ENCODE measurements around the gene GOLGA6L2.

The GOLGA6L2 gene, protein sequence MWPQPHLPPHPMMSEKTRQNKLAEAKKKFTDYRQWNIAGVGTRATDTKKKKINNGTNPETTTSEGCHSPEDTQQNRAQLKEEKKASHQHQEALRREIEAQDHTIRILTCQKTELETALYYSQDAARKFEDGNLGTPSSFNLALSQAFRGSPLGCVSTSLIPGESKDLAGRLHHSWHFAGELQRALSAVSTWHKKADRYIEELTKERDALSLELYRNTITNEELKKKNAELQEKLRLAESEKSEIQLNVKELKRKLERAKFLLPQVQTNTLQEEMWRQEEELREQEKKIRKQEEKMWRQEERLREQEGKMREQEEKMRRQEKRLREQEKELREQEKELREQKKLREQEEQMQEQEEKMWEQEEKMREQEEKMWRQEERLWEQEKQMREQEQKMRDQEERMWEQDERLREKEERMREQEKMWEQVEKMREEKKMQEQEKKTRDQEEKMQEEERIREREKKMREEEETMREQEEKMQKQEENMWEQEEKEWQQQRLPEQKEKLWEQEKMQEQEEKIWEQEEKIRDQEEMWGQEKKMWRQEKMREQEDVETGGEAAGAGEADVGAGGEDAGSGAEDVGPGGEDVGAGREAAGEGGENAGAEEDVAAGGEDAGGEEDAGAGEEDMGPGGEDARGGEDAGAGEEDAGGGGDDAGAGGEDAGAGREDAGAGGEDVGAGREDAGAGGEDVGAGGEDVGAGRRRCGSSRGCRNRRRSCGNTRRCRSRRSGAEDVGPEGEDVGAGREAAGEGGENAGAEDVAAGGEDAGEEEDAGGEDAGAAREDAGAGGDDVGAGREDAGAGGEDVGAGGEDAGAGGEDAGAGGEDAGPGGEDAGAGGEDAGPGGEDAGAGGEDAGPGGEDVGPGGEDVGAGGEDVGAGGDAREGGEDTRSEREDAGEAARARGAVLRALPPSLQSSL
- total RNA-seq, result 0 reads per million in 9 experiments

DNA sequence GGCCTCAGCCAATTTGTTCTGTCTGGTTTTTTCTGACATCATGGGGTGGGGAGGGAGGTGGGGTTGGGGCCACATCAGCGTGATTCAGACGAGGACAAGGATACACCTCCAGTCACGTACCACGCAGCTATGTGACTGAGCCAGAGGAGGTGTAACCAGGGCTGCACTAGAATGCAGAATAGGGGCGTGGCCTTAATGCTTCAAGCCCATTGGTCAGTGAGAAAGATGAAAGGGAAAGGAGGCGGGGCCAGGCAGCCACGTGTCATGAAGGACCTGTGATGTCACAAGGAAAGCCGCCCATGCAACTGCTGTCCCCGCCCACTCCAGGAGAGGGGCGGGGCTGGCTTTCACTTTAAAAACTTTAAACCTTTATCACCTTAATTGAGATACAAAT, at the start of gene GOLGA6L2:
GOLGA6L2 (minus strand) TSS at position 137 of the 394 bp plus-strand sequence; CDS start at position 75, 62 bp downstream.
- no peak within 1 kb of the TSS for H3K27ac Mint-ChIP-seq
- peaks cover 0 to 3% of the 10 kb centered on the region in 2 donors for H3K9me3 Mint-ChIP-seq
- H3K27me3 Mint-ChIP-seq, result peaks cover 5 to 7% of the 10 kb centered on the region in 2 donors
- no peak within 1 kb of the TSS for H3K4me3 Mint-ChIP-seq
- ATAC-seq (replicated peaks), result no peak
- DNase-seq, result no peak
- H3K36me3 Mint-ChIP-seq (ENCODE audit: insufficient read depth), result peaks cover 2% of the 10 kb centered on the region
- peaks cover 0 to 4% of the 10 kb centered on the region in 2 donors for H3K4me1 Mint-ChIP-seq (ENCODE audit: low read depth in 2 of 2)

DNA sequence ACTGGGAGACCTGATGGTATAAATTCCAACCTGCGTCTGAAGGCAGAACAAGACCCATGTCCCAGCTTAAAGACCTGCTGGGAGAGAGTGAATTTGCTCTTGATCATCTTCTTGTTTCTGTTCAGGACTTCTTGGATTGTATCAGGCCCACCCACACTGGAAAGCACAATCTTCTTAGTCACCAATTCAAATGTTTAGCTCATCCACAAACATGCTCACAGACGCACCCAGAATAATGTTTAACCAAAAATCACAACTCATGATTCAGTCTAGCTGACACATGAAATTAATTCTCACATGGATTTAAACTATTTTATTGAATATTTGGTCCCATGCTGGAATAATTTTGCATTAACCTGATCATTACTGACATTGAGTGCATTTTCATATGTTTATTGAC, 37.8 kb upstream of the GOLGA6L2 start:
- Mint-ChIP-seq H3K4me3 (no peak overlapping the region), H3K27ac (no peak overlapping the region), H3K36me3 (ENCODE audit: insufficient read depth) (peaks cover 3% of the 10 kb centered on the region), H3K9me3 (no peaks in the 10 kb centered on the region), H3K27me3 (no peaks in the 10 kb centered on the region), H3K4me1 (ENCODE audit: low read depth in 2 of 2) (no peaks in the 10 kb centered on the region)
- ATAC-seq (replicated peaks), result no peak
- DNase-seq, result no peak

DNA sequence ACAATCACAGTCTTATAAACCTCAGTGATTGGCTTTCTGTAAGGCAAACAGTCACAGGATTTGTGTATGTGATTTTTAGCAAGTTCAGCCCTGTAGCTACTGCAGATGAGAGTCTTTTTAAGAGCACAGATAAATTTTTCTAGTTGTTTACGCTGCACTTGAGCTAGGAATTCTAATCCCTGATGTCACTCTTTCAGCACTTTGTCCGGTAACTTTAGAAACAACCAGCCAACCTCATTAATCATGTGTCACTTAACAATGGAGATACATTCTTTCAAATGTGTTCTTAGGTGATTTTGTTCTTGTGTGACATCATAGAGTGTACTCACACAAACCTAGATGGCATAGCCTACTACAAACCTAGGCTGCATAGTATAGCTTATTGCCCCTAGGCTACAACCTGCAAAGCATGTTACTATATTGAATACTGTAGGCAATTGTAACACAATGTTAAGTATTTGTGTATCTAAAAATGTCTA, 36.8 kb upstream of the GOLGA6L2 start:
- DNase-seq (no peak), ATAC-seq (replicated peaks) (no peak)
- Mint-ChIP-seq H3K27me3 (no peaks in the 10 kb centered on the region), H3K27ac (no peak overlapping the region), H3K4me1 (ENCODE audit: low read depth in 2 of 2) (no peaks in the 10 kb centered on the region), H3K9me3 (no peaks in the 10 kb centered on the region), H3K36me3 (ENCODE audit: insufficient read depth) (peaks cover 3% of the 10 kb centered on the region), H3K4me3 (no peak overlapping the region)

DNA sequence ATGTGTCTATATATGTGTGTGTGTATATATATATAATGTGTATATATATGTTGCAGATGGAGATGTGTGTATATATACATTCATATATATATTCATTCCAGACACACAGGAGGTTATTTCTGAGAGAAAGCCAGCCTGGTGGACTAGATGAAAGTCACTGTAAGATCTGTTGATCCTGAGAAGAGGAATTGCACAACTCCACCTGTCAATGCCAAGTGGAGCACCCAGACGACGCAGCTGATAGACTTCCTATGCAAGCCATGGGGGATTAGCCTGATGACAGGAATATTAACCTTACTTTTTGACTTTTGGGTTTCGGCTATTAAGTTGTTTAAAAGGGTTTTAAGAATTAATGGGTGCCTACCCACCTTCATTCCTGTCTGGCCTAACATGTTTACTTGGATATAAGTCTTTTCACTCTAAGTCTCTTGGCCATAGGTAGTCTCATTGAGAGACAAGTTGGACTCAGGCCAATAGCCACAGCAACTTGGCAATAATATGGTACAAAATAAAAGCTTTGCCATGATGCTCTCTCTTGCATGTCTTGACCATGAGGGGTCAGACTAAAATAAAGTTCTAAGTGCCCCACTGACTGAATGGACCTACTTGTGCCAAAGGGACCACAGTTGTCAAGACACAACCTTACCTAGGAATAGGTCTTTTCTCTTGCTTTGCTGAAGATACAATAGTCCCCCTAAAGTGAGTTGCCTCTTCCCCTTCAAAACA, 35.9 kb upstream of the GOLGA6L2 start:
- no peak for DNase-seq
- no peaks in the 10 kb centered on the region for H3K4me1 Mint-ChIP-seq (ENCODE audit: low read depth in 2 of 2)
- H3K4me3 Mint-ChIP-seq, result no peak overlapping the region
- no peaks in the 10 kb centered on the region for H3K27me3 Mint-ChIP-seq
- no peaks in the 10 kb centered on the region for H3K9me3 Mint-ChIP-seq
- ATAC-seq (replicated peaks), result no peak
- no peak overlapping the region for H3K27ac Mint-ChIP-seq
- no peaks in the 10 kb centered on the region for H3K36me3 Mint-ChIP-seq (ENCODE audit: insufficient read depth)

DNA sequence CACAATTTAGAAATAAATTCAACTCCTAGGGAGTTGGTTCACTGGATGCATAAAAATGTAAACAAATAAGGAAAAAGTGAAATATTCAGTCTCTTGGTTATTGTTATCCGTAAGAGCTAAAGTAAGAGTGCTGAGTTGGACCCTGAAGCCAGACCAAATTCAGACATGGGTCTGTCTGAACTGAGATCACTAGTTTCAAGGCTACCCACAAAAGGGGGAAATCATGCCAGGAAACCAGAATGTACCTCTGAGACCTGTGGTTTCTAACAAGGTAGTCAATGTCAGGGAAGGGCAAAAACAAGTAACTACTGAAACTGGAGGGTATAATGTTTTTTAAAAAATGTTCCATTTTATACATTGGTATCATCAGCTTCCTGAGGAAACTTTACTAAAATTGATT, 35.2 kb upstream of the GOLGA6L2 start:
- Mint-ChIP-seq H3K36me3 (ENCODE audit: insufficient read depth) (no peaks in the 10 kb centered on the region), H3K4me3 (no peak overlapping the region), H3K27ac (no peak overlapping the region), H3K4me1 (ENCODE audit: low read depth in 2 of 2) (no peaks in the 10 kb centered on the region), H3K27me3 (no peaks in the 10 kb centered on the region), H3K9me3 (no peaks in the 10 kb centered on the region)
- ATAC-seq (replicated peaks) (no peak), DNase-seq (no peak)

DNA sequence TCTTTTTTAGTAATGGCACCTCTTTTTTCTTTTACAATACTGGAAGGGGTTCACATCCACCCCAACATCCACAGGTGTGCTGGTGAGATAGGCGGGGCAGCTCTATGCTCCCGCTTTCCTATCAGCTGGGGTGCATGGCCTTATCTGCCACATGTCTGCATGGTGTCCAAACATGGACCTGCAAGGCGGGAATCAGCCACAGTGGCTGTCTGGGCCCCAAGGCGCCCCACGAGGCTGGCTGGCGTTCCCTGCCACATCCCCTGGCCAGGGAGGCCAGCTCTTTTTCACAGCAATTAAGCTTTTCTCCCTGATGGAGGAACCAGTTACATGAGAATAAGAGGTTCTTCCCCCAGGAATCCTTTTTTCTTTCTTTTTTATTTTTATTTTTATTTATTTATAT, 30.9 kb upstream of the GOLGA6L2 start:
- H3K27ac Mint-ChIP-seq, result no peak overlapping the region
- H3K36me3 Mint-ChIP-seq (ENCODE audit: insufficient read depth), result no peaks in the 10 kb centered on the region

DNA sequence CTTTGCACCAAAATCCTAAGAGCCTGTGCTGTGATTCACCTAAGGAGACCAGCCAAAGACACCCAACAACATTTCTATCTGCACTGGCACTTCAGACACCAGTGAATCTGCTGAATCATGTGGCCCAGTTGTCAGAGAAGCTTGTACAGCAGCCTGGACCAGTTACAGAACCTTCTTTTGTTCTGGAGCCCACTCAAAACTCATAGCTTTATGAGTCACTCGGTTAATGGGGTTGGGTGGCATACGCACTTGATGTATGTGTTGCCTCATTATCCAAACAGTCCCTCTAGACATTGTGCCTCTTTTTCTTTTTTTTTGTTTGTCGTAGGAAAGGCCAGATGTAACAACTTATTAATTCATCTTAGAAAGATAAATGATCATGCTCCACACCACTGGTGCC, 25.6 kb upstream of the GOLGA6L2 start:
- Mint-ChIP-seq H3K4me3 (no peak overlapping the region), H3K36me3 (ENCODE audit: insufficient read depth) (no peaks in the 10 kb centered on the region), H3K9me3 (no peaks in the 10 kb centered on the region), H3K27ac (no peak overlapping the region), H3K27me3 (no peaks in the 10 kb centered on the region), H3K4me1 (ENCODE audit: low read depth in 2 of 2) (no peaks in the 10 kb centered on the region)
- no peak for ATAC-seq (replicated peaks)
- DNase-seq, result no peak

More for the DNA sequence above, 30.9 kb upstream of the GOLGA6L2 start:
- H3K9me3 Mint-ChIP-seq, result no peaks in the 10 kb centered on the region
- ATAC-seq (replicated peaks), result no peak
- DNase-seq, result no peak
- H3K4me1 Mint-ChIP-seq (ENCODE audit: low read depth in 2 of 2), result no peaks in the 10 kb centered on the region
- no peaks in the 10 kb centered on the region for H3K27me3 Mint-ChIP-seq
- H3K4me3 Mint-ChIP-seq, result no peak overlapping the region

DNA sequence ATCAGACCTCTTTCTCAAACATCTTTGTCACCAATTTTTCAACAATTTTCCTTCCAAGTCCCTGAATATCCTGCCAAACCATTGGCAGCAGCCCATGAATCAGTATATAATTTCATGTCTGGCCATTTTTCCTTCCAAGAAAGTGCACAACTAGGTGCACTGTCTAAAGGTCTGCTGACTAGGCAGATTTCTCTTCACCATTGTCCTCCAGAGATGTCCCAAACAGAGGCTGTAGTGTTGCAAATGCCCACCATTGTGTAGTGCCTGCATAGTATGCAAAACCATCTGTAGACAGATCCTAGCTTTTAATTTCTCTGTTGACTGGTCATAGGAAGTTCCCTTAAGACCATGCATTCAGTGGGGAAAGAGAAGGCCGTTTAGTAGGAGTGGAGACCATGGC, 25.0 kb upstream of the GOLGA6L2 start:
- no peaks in the 10 kb centered on the region for H3K36me3 Mint-ChIP-seq (ENCODE audit: insufficient read depth)
- H3K27ac Mint-ChIP-seq, result no peak overlapping the region
- DNase-seq (no peak), ATAC-seq (replicated peaks) (no peak)
- H3K27me3 Mint-ChIP-seq, result no peaks in the 10 kb centered on the region
- no peak overlapping the region for H3K4me3 Mint-ChIP-seq
- no peaks in the 10 kb centered on the region for H3K4me1 Mint-ChIP-seq (ENCODE audit: low read depth in 2 of 2)
- H3K9me3 Mint-ChIP-seq, result no peaks in the 10 kb centered on the region

DNA sequence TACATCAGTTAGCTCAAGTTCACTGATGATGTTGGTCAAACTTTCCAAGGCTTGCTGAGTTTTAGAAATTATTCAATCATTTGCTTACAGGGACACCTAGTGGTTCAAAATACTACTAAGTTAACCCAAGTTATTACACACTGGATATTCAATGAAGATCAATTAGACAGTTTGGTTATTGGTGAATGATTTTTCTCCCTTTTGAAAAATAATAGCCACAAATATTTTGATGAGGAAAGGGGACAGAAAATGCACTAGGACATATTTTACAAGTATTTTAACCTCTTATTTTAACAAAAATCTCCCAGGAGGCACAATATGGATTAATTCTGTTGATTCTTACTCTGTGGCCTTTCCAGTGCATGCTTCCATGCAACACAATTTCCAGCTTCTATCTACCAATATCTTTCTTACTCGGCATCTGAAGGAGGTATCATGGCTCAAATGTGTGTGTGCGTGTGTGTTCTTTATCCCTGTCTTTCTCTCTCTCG, 20.1 kb upstream of the GOLGA6L2 start:
- ATAC-seq (replicated peaks), result no peak
- no peaks in the 10 kb centered on the region for H3K27me3 Mint-ChIP-seq
- no peaks in the 10 kb centered on the region for H3K9me3 Mint-ChIP-seq
- H3K4me1 Mint-ChIP-seq (ENCODE audit: low read depth in 2 of 2), result no peaks in the 10 kb centered on the region
- H3K27ac Mint-ChIP-seq, result no peak overlapping the region
- H3K4me3 Mint-ChIP-seq, result no peak overlapping the region
- H3K36me3 Mint-ChIP-seq (ENCODE audit: insufficient read depth), result no peaks in the 10 kb centered on the region
- no peak for DNase-seq

DNA sequence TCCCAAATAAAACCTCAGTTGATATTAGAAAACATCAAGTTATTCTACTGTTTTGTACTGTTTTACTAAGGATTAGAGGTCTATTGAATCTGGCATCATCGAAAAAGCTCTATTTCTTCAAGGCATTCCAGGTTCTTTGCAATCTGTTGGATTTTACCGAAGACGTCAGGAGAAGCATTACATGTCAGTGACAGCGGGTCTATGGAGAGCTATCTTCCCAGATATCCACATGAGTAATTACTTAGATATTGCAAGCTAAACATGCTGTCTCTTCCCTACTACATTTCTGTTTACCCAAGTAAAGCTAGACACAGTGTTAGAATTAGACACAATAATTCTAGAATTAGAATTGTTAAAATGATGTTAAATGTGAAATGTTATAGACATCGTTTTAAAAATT, 10.8 kb upstream of the GOLGA6L2 start:
- Mint-ChIP-seq H3K27me3 (peaks cover 0 to 6% of the 10 kb centered on the region in 2 donors), H3K36me3 (ENCODE audit: insufficient read depth) (no peaks in the 10 kb centered on the region), H3K9me3 (no peaks in the 10 kb centered on the region), H3K27ac (no peak overlapping the region), H3K4me3 (no peak overlapping the region), H3K4me1 (ENCODE audit: low read depth in 2 of 2) (no peaks in the 10 kb centered on the region)
- no peak for ATAC-seq (replicated peaks)
- DNase-seq, result no peak

DNA sequence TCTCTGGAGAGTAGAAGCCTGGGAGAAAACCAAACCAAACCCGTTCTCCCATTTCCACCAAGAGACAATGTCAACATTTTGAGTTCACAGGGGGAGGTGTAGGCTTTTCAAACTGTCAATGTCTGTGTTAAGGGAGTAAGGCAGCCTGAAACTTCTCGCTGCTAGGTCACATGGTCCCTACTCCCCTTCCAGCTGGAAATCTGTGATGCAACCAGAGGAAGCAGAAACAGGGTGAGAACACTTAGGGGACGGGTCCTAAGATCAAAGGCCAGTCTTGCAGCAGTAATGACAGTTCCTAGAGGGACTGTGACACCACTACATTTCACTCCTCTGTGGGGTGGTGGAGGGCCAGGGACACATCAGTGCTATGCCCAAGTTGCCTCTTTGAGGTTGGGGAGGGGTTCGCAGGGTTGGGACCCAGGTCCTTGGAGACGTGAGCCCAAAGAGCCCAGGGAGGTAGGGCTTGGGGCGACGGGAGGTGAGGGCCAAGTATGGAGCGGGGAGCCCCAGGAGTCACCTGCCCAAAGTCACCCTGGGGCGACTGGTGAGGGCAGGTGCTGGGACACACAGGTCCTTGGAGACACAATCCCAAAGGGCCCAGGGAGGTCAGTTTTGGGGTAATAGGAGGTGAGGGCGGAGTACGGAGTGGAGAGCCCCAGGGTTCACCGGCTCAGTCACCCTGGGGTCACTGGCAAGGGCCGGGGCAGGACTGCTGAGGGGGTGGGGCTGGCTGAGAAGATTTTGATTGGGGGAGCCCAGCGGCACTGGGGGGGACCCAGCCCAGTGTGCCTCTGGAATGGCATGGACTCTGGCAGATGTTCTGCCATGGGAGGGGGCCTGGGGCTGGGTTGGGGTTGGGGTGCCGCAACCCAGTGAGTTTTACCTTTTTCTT, 582 bp downstream of the GOLGA6L2 start:
- Mint-ChIP-seq H3K4me1 (ENCODE audit: low read depth in 2 of 2) (peaks cover 0 to 4% of the 10 kb centered on the region in 2 donors), H3K36me3 (ENCODE audit: insufficient read depth) (peaks cover 2% of the 10 kb centered on the region), H3K9me3 (peaks cover 0 to 3% of the 10 kb centered on the region in 2 donors), H3K4me3 (no peak overlapping the region), H3K27ac (no peak overlapping the region), H3K27me3 (peaks cover 5 to 7% of the 10 kb centered on the region in 2 donors)
- DNase-seq (no peak), ATAC-seq (replicated peaks) (no peak)

DNA sequence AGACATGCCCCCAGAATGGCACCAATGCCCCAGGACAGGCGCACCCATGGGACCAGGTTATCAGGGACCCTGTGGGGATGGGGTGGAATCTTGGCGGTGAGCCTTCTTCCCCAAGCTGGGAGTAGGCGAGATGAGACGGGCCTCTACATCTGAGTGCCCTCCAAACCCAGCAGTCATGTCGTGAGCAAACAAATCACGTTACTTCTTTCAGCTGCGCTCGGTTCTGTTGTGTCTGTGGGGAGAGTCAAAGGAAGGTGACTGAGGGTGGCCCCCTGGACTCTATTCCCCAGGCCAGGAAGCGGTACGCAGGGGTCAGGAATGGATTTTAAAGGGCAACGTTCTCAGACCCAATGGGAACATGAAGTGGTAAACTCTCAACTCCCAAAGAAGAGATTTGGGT, 2.8 kb downstream of the GOLGA6L2 start:
- Mint-ChIP-seq H3K4me1 (ENCODE audit: low read depth in 2 of 2) (peaks cover 0 to 4% of the 10 kb centered on the region in 2 donors), H3K27me3 (peaks cover 5 to 7% of the 10 kb centered on the region in 2 donors), H3K36me3 (ENCODE audit: insufficient read depth) (peaks cover 2% of the 10 kb centered on the region), H3K9me3 (peaks cover 0 to 3% of the 10 kb centered on the region in 2 donors), H3K27ac (no peak overlapping the region), H3K4me3 (no peak overlapping the region)
- ATAC-seq (replicated peaks), result no peak
- no peak for DNase-seq
